Measurements from ENCODE around the gene ECE2.

ECE2 gene

DNA sequence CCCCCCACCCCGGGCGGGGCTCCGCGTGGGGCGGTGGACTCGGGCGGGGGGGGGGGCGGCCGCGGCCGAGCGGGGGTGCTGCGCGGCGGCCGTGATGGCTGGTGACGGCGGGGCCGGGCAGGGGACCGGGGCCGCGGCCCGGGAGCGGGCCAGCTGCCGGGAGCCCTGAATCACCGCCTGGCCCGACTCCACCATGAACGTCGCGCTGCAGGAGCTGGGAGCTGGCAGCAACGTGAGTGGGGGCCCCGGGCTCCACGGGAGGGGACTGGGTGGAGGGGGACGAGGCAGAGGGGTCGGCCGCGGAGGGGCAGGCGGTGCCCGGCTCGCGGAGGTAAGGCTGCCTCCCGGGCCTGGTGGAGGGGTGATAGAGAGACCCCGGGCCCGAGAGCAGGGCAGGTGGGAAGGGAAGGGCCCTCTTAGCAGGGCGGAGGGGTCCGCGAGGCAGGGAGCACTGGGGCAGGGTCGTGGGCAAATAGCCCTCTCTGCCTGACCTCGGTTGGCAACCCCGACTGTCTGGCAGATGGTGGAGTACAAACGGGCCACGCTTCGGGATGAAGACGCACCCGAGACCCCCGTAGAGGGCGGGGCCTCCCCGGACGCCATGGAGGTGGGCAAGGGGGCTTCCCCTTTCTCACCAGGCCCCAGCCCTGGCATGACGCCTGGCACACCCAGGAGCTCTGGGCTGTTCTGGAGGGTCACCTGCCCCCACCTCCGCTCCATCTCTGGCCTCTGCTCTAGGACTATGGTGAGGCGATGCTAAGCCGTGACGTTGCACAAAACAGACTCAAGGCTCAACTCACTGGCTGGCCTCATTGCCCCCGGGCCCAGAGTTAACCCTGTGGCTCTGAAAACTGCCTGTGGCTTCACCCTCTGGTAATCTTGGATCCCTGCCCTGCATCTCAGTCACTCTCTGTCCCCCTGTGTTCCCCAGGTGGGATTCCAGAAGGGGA lies at the start of gene ECE2:
Gene ECE2, plus strand, starts transcription at position 62 of the 950 bp plus-strand sequence. Its CDS starts 132 bp downstream, at position 194.
- Histone ChIP-seq H3K27me3 (ENCODE audit: control insufficient read depth, low read length) (peaks cover 14% of the 10 kb centered on the region), H3K79me2 (ENCODE audit: control insufficient read depth, low read length) (no peaks in the 10 kb centered on the region), H3K9me2 (replicated peaks; ENCODE audit: control insufficient read depth, low read length) (no peaks in the 10 kb centered on the region), H3K36me3 (ENCODE audit: control insufficient read depth, low read length) (no peaks in the 10 kb centered on the region), H3K27ac (ENCODE audit: low read depth, low read length) (no peak within 1 kb of the TSS), H3K4me3 (ENCODE audit: low read length) (no peak within 1 kb of the TSS), H3F3A (ENCODE audit: control insufficient read depth, insufficient read depth) (no peaks in the 10 kb centered on the region), H3K9me3 (ENCODE audit: control insufficient read depth, insufficient read depth, low read length) (no peaks in the 10 kb centered on the region), H3K4me1 (ENCODE audit: control insufficient read depth, low read length) (no peaks in the 10 kb centered on the region), H4K20me1 (ENCODE audit: control insufficient read depth, insufficient read depth, low read depth, low read length) (no peaks in the 10 kb centered on the region), H3K4me2 (ENCODE audit: low read length) (no peak within 1 kb of the TSS)
- no peak for TF ChIP-seq EZH2phosphoT487 (IDR thresholded peaks at IDR 0.05; ENCODE audit: borderline replicate concordance, low read length)
- TF ChIP-seq, protein P1, sequence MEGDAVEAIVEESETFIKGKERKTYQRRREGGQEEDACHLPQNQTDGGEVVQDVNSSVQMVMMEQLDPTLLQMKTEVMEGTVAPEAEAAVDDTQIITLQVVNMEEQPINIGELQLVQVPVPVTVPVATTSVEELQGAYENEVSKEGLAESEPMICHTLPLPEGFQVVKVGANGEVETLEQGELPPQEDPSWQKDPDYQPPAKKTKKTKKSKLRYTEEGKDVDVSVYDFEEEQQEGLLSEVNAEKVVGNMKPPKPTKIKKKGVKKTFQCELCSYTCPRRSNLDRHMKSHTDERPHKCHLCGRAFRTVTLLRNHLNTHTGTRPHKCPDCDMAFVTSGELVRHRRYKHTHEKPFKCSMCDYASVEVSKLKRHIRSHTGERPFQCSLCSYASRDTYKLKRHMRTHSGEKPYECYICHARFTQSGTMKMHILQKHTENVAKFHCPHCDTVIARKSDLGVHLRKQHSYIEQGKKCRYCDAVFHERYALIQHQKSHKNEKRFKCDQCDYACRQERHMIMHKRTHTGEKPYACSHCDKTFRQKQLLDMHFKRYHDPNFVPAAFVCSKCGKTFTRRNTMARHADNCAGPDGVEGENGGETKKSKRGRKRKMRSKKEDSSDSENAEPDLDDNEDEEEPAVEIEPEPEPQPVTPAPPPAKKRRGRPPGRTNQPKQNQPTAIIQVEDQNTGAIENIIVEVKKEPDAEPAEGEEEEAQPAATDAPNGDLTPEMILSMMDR (IDR thresholded peaks at IDR 0.05; ENCODE audit: low read depth, low read length, poor library complexity, severe bottlenecking): no peak

DNA sequence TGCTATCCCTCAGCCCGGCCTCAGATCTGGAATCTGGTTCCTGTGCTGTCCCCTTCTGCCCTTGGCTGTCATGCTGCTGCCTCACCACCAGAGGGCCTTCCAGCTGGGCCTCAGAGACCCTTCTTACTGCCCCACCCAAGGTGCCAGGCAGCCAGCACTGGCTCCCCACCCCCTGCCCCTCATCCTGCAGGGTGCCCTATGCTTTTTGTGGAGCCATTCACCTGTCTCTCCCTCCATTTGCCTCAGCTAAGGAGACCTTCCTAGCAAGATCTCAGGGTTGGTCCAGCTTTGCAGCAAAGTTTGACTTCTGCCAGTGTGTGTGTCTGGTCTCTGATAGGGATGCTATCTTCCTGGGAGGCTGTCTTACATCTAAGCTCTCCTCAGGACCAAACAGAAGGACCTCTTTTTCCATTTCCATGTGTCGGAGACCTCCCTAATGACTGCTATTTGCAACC lies 48.3 kb upstream of the ECE2 start:
- Histone ChIP-seq H3F3A (ENCODE audit: control insufficient read depth, insufficient read depth) (0 out of 2 replicates have a peak, but pooled peaks cover 3% of the 10 kb centered on the region), H4K20me1 (ENCODE audit: control insufficient read depth, insufficient read depth, low read depth, low read length) (0 out of 2 replicates have a peak, but pooled peaks cover 6% of the 10 kb centered on the region), H3K4me3 (ENCODE audit: low read length) (no peak overlapping the region), H3K4me1 (ENCODE audit: control insufficient read depth, low read length) (peaks cover 24% of the 10 kb centered on the region), H3K9me3 (ENCODE audit: control insufficient read depth, insufficient read depth, low read length) (no peaks in the 10 kb centered on the region), H3K4me2 (ENCODE audit: low read length) (no peak overlapping the region), H3K27ac (ENCODE audit: low read depth, low read length) (no peak overlapping the region), H3K36me3 (ENCODE audit: control insufficient read depth, low read length) (no peaks in the 10 kb centered on the region), H3K9me2 (replicated peaks; ENCODE audit: control insufficient read depth, low read length) (no peaks in the 10 kb centered on the region), H3K79me2 (ENCODE audit: control insufficient read depth, low read length) (no peaks in the 10 kb centered on the region), H3K27me3 (ENCODE audit: control insufficient read depth, low read length) (peaks cover 57% of the 10 kb centered on the region)
- TF ChIP-seq EZH2phosphoT487 (IDR thresholded peaks at IDR 0.05; ENCODE audit: borderline replicate concordance, low read length): no peak
- TF ChIP-seq, protein P1 (IDR thresholded peaks at IDR 0.05; ENCODE audit: low read depth, low read length, poor library complexity, severe bottlenecking): peak; percentile 83

DNA sequence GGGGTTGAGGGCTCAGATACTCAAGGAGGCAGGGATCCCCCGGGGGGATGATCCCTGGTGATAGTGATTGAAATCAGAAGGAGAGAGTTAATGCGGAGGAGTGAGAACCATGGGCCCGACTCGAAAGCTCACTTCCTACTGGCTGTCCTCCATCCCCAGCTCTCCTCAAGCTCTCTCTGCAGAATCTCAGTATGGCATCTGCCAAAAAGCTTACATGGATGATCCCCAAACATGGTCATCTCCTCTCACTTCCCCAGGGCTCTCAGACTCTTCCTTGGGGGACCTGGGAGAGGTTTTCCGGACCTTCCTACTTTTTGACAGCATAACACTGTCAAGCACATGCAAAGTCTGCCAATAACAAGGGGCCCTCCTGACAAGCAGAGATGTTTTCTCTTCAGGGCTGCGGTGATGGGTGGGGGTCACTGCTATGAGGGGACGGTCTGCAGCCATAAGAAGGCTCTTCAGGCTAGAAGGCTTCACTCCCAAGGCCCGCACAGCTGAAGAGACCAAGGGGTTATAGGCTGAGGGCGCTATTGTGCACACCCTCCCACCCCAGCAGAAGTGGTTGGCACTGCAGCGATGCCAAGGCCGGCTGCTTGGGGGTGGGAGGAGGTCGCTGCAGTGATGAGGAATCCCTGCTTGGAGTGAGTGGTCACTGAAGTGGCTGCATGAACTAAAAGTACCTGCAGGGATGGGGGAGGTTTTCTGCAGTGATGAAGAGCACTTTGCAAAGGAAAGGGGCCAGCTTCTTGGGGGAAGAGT lies 47.3 kb upstream of the ECE2 start:
- H3K4me2 ChIP-seq (ENCODE audit: low read length): peak overlapping the region; percentile 74
- no peak overlapping the region; the same call in 1 of the 2 replicates for H3K4me3 ChIP-seq (ENCODE audit: low read length)

More for the DNA sequence above, 47.3 kb upstream of the ECE2 start:
- no peaks in the 10 kb centered on the region for H3K9me3 ChIP-seq (ENCODE audit: control insufficient read depth, insufficient read depth, low read length)
- 0 out of 2 replicates have a peak, but pooled peaks cover 6% of the 10 kb centered on the region for H4K20me1 ChIP-seq (ENCODE audit: control insufficient read depth, insufficient read depth, low read depth, low read length)
- H3K27me3 ChIP-seq (ENCODE audit: control insufficient read depth, low read length): peaks cover 59% of the 10 kb centered on the region
- no peak overlapping the region for H3K27ac ChIP-seq (ENCODE audit: low read depth, low read length)
- TF ChIP-seq, protein P1 (IDR thresholded peaks at IDR 0.05; ENCODE audit: low read depth, low read length, poor library complexity, severe bottlenecking): no peak
- TF ChIP-seq EZH2phosphoT487 (IDR thresholded peaks at IDR 0.05; ENCODE audit: borderline replicate concordance, low read length): no peak
- H3K79me2 ChIP-seq (ENCODE audit: control insufficient read depth, low read length): no peaks in the 10 kb centered on the region
- no peaks in the 10 kb centered on the region for H3K9me2 ChIP-seq (replicated peaks; ENCODE audit: control insufficient read depth, low read length)
- H3K36me3 ChIP-seq (ENCODE audit: control insufficient read depth, low read length): no peaks in the 10 kb centered on the region
- H3K4me1 ChIP-seq (ENCODE audit: control insufficient read depth, low read length): peaks cover 24% of the 10 kb centered on the region
- 0 out of 2 replicates have a peak, but pooled peaks cover 3% of the 10 kb centered on the region for H3F3A ChIP-seq (ENCODE audit: control insufficient read depth, insufficient read depth)

Measured in DOHH2 (cell line).